Lung microvascular endothelial cell (primary cell): Measurements from ENCODE around the gene CXCL1. TPM values are rescaled to one million over a fixed set of nuclear protein-coding genes. Genes with fewer than 3 reads are reported as not detected.

Experiments used
- DNase-seq, 2 donors: peaks; one replicate each; pipeline versions ENCODE4 v3.0.0 to v3.0.0-alpha.2; 2010; ENCODE audit warnings: low read depth in 2 of 2
- total RNA-seq: library from RNA; depleted of rRNA; stranded (reverse); fragments of >200 nt; gene quantifications from 2 replicates; pipeline ENCODE4 v1.2.1, GENCODE V29; 2014

CXCL1 gene
- total RNA-seq = 10.5 and 36.3 TPM in 2 replicates

DNA sequence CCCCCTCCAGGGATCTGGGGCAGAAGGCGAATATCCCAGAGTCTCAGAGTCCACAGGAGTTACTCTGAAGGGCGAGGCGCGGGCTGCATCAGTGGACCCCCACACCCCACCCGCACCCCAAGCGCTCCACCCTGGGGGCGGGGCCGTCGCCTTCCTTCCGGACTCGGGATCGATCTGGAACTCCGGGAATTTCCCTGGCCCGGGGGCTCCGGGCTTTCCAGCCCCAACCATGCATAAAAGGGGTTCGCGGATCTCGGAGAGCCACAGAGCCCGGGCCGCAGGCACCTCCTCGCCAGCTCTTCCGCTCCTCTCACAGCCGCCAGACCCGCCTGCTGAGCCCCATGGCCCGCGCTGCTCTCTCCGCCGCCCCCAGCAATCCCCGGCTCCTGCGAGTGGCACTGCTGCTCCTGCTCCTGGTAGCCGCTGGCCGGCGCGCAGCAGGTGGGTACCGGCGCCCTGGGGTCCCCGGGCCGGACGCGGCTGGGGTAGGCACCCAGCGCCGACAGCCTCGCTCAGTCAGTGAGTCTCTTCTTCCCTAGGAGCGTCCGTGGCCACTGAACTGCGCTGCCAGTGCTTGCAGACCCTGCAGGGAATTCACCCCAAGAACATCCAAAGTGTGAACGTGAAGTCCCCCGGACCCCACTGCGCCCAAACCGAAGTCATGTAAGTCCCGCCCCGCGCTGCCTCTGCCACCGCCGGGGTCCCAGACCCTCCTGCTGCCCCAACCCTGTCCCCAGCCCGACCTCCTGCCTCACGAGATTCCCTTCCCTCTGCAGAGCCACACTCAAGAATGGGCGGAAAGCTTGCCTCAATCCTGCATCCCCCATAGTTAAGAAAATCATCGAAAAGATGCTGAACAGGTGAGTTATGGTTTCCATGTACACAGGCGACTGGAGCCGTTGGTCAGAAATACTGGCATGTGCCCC lies at the start of gene CXCL1:
TSS of gene CXCL1 (plus strand) at position 264 of the 926 bp plus-strand sequence. CDS start at position 342, 78 bp downstream.
- DNase-seq = peak; percentile 70 to 83

DNA sequence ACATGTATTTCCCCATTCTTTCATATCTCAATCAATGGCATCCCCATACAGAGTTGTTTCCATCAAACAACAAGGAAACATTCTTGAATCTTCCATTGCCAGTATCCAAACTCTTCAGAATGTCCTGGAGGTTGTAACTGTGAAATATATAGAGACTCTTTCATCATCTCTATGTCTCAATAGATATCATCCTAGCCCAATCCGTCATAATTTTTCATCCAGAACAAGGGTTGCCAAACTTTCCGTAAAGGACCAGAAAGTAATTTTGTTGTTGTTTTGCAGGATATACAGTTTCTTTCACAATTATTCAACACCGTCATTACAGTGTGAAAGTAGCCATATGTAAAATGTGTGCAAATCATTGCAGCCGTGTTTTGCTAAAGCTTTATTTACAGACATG lies 47.9 kb upstream of the CXCL1 start:
- DNase-seq = no peak

DNA sequence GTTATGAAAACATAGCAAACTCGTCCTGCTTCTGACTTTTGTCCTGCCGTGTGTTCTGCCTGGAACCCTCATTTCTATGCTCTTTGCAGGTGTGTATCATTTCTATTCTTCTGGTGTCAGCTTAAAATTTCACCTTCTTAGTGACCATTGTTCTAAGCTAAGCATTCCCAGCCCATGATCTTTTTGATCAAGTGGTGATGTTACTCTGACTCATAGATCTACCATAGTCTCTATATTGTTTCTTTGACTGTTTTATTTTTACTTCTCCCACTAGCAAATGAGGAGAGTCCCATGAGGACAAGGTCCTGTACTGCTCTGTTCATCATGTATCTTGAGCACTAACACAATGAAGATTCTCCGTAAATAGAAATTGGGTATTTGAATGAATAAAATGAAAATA lies 46.8 kb upstream of the CXCL1 start:
- DNase-seq = peak in 1 of 2 donors; percentile 19

DNA sequence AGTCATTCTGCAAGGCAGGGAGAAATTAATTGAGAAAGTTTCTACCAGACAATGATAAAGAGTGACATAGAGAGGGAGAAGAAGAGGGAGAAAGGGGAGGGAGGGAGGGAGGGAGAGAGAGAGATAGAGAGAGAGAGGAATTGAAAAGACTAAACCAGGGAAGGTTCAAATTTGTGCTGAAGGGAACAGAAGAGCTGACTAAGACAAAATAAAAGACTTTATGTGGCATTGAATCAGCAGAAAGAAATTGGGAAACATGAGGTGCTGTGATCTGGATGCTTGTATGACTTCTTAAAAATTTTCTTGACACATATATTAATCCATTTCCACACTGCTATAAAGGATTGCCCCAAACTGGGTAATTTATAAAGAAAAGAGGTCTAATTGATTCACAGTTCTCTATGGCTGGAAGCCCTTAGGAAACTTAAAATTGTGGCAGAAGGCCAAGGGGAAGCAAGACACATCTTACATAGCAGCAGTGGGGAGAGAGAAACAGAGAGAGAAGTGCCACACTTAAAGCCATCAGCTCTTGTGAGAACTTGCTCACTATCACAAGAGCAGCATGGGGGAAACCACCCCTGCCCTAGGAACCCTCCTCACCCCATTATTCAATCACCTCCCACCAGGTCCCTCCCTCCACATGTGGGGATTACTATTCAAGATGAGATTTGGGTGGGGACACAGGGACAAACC lies 46.2 kb upstream of the CXCL1 start:
- DNase-seq = no peak

DNA sequence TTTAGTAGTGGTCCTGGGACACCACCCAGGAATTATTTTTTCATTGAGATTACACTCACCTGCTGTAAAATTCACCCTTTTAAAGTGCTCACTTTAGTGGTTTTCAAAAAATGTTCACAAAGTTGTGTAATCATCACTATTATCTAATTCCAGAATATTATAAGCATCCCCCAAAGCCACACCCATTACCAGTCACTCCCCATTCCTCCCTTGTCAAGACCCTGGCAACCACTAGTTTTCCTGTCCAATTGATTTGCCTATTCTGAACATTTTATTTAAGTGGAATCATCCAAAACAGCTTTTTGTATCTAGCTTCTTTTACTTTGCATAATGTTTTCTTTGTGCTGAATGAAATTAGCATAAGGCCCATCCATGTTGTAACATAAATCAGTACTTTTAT lies 45.4 kb upstream of the CXCL1 start:
- DNase-seq = no peak

DNA sequence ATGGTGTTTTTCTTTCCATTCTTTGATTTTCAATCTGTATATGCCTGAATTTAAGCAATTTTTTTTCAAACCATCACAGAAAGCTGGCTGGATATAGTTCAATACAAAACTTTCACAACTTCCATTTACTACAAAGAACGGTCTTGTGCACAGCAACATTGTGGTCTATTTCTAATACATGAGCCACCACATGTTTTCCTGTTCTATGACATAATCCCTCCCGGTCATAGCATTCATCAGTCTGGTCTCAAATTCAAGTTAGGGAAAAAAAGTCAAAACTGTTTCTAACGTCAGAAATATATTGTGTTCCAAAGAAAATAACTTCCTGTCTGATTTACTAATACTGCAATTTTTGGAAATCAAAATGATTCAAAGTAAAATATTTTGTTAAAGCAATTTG lies 40.2 kb upstream of the CXCL1 start:
- DNase-seq = peak; percentile 61 to 83

DNA sequence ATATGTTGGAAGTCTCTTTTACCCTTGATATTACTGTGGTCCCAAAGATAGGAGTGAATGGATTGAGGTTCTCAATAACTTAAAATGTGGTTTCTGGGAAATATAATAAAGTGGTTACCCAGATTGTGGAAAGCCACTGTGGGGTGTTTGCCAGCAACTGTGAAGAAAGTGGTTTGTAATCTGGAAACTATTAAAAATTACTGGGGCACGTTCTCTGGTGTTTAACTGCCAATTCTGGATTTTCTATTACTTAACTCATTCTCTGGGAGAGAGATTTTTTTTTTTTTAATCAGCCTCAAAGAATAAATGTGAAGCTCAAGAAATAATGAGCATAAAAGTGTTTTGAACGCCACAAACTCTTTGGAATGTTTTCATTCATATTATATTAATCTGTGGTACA lies 37.6 kb upstream of the CXCL1 start:
- DNase-seq = no peak

DNA sequence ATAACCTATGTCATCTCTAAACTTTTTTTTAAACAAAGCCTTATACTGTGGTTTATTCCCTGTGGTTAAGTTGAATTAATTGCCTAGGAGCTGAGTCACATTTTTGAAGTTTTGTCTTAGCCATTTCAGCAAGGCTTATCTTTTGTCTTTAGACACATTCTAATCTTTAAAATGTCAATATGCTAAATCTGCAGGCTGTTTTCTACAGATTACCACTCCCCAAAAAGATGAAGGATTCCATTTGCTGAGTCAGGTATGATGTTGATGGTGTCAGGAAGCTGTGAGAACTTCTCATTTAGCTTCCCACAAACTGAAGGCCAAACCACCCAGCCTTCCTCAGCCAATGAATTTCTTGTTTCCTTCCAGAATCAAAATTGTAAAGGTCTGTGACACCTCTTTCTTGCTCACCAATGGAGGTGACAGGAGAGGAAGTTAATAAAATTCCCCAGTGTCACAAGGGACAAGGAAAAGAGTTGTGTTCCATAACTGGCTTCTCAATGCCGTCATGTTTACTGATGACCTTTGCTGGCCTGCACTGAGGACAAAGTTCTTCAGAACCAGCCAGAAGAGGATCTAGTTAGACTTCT lies 36.4 kb upstream of the CXCL1 start:
- DNase-seq = no peak

DNA sequence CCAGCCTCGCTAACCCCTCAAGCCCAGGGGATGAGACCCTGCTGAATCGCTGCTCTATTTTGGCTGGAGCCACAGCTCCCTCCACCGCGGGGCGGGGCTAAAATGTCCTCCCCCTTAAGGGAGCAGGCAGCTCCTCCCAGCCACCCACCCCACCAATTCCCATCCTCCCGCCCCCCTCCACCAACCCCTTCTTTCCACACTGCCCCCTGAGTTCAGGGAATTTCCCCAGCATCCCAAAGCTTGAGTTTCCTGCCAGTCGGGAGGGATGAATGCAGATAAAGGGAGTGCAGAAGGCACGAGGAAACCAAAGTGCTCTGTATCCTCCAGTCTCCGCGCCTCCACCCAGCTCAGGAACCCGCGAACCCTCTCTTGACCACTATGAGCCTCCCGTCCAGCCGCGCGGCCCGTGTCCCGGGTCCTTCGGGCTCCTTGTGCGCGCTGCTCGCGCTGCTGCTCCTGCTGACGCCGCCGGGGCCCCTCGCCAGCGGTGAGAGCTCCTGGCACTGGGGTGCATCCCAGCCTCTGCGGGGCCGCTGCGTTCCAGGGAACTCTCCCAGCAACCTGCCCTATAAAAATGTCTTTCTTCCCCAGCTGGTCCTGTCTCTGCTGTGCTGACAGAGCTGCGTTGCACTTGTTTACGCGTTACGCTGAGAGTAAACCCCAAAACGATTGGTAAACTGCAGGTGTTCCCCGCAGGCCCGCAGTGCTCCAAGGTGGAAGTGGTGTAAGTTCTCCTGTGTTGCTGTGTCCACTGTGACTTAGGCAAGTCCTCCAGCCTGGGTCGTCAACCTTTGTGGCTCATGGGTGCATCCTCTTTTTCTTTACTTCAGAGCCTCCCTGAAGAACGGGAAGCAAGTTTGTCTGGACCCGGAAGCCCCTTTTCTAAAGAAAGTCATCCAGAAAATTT lies 32.6 kb upstream of the CXCL1 start, which contains the start of gene CXCL6:
TSS of gene CXCL6 (plus strand) at position 306 of the 907 bp plus-strand sequence. CDS start at position 379, 73 bp downstream.
- DNase-seq = peak; percentile 27 to 46

DNA sequence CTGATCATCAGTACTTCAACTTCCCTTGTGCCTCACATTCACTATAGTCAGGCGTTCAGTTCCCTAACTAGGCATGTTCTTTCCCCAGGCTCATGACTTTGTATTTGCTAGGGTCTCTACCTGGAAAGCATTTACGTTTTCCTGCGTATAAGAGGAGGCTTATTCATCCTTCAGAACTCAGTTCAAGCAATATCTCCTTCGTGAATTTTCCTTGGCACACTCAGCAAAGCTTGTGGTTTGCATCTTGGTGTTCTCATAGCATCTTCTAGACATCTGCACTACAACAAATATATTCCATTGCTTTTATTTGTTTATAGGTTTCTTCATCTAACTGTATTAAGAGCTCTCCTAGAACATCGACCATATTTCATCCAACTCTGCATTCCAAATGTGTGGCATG lies 30.1 kb upstream of the CXCL1 start:
- no peak for DNase-seq

DNA sequence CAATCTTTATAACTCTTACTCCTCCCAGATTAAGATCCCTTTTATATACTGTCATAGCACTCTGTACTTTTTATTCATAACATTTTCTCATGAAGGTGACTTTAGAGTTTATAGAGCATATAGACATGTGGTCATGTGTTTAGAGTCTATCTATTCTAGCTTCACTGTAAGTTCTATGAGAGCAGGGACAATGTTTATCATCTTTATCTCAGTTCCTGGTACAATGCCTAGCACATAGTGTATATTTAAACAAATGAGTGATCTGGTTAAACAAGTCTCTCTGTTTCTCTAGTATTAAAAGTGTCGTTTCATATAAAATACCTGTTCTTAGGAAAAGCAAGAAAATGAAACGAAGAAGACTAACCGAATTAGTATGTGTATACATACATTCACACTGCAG lies 29.5 kb upstream of the CXCL1 start:
- DNase-seq = no peak

DNA sequence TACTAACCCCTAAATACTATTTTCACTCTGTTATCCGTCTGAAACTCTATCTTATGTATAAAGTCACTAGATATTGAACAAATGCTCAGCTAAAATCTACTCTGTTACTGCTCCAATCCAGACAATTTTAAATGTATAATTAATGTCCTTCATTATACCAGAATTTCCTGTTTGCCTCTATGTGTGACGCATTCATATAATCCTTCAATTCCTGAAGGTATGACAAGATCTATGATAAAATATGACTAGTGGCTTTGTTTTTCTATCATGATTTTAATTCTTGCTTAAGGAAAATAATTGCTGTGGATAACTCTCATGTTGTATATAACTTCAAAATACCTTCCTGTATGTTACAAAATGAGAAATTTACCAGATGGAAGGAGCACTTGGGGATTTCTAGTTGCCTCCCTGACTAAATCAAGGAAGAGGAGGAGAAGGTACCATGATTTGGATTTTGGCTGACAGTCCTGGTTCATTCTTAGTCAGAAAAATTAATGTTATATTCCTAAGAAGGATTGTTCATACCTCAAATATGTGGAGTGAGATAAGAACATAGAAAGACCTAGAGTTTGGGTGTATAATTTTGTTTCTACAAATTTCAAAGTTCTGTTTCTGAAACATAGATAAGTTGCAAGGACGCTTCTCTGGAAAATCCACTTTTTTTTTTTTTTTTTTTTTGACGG lies 27.8 kb upstream of the CXCL1 start:
- DNase-seq = peak in 1 of 2 donors; percentile 58

DNA sequence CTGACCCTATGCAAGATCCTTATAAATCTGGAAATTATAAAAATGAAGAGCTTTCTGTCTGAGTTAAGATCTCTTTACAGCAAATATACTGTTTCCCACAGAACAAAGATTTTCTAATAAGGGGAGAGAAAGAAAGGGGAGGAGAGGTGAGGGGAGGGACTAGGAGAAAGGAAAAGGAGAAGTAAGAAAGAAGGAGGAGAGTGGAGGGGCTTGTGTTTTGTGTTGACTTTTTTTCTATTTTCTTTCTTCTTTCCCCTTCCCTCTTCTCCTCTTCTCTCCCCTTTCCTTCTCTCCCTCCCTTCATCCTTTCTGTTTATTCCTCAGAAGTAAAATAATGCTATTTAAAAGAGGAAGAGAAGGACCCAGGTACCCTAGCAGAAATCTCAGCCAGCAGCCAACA lies 26.5 kb upstream of the CXCL1 start:
- DNase-seq = no peak

DNA sequence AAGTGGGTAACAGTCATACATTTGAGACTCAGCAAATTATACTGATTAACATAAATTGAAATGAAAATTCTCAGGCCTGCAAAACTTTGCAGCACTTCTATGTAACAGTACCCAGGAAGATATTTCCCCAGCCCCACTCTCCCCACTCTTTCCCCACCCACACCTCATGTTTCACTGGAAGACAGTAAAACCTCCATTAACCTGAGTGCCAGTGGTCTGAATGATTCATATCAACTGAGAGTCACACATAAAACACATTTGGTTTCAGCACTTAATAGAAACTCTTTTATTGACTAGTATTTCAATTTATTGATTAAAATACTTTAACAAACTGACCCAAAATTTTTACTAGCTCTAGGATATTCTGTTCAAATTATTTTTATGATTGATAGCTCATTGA lies 25.8 kb upstream of the CXCL1 start:
- DNase-seq = no peak

DNA sequence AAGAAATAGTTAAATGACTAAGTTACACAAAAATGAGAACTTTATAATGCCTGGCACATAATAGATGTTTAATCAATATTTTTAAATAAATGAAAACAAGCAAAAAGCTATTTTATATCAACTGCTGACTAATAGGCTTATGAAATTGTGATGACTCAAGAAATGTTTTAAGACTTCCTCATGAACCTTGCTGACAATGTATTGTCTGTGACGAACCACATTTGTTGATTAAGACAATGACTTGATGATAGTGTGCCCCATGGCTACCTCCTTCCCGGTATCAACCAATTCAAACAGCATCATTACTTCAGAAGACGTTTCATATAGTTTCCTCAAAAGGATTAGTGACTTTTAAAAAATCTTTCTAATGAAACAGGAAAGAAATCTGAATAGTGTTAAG lies 24.8 kb upstream of the CXCL1 start:
- peak in 1 of 2 donors; percentile 86 for DNase-seq

DNA sequence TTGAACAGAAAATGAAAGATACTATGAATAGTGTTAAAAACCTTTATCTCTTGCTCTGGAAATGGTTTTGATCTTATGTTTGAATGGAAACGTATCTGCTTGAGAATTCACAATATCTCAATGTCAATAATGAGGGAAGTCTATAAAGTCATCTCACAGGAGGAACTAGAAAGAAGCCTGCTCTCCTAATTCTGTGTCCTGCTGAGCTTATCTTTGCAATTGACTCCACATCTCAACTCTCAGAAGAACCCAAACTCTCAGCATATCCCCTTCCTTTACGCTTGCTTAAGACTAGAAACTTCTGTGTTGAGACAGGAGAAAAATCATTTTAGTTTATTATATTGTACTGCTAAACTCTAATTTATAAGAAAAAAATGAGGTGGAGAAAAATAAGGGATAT lies 24.4 kb upstream of the CXCL1 start:
- no peak for DNase-seq

DNA sequence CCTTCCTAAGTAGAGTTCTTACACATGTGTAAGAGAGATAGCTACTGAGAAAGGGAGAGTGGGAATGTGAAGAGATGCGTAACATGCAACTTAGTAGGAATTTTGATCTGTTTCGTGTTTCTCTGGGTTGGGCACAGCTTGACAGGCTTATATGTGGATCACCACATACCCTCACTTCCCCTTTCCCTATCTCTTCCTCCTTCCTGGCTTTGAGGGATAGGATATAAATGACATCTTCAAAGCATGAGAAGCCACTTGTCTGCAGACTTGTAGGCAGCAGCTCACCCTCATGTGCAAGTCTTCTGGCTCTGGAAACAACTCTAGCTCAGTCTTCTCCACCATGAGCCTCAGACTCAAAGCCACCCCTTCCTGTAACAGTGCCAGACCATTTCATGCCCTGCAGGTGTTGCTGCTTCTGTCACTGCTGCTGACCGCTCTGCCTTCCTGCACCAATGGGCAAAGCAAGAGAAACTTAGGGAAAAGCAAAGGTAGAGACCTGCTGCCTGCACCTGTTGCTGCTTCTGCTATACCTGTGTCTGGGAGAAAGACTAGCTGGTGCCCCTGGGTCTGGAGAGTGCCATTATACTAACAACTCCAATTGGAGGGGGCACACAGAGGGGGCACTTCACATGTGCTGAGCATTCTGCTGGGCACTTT lies 21.5 kb upstream of the CXCL1 start:
- no peak for DNase-seq

DNA sequence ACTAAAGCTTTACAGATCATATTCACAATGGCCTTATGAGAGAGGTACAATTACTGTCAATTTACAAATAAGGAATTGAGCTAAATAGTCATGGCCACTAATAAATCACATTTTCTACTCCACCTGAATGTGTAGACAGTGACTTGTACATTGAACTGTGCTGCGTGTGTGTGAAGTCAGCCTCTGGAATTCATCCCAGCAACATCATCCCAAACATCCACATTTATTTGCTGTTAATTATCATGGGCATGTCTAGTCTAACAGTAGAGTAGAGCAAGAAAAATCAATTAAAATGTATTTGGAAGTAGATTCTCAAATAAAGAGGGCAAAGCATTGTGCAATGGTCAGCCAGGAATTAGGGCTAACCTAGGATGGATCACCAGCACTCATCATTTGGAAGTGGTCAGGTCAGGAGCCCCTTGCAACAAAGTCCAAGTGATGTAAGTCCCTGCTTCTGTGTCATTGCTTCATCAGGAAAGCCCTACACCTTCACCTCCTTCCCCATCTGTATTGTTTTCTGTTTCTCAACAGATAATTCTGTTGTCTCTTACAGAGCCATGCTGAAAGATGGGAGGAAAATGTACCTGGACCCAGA lies 20.9 kb upstream of the CXCL1 start:
- DNase-seq = no peak

DNA sequence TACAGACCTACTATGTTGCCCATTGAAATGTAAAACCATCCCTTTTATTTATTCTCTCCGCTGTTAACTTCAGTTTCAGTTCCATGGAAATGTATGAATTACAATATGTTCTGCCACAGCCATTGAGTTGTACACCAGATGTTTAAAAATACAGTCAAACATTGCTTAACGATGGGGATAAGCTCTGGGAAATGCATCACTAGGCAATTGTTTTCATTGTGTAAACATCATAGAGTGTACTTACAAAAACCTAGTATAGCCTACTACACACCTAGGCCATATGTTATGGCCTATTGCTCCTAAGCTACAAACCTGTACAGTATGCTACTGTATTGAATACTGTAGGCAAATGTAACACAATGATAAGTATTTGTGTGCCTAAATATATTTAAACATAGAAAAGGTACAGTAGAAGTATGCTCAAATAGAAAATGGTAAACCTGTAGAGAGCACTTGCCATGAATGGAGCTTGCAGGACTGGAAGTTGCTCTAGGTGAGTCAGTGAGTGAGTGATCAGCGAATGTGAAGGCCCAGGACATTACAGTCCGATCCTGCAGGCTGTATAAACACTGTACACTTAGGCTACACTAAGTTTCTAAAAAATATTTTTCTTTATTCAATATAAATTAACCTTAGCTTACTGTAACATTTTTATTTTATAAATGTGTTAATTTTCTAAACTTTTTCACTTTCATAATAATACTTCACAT lies 18.8 kb upstream of the CXCL1 start:
- DNase-seq = no peak
